Ascending aorta (tissue), 2 donors: ENCODE results near the gene TMEM272. TPM values are rescaled to one million over a fixed set of nuclear protein-coding genes. Genes with fewer than 3 reads are reported as not detected.

Experiments used
- DNase-seq, 2 donors: peaks; one replicate each; pipeline ENCODE4 v3.0.0-alpha.2; 2019; ENCODE audit warnings: low spot score in 2 of 2
- H3K27ac ChIP-seq, 2 donors: fragments of 200-600 bp; sonication (generic); one replicate each; pipeline ENCODE4 v1.5.1; 2016 to 2017; ENCODE audit warnings: mild to moderate bottlenecking in 1 of 2
- H3K27me3 ChIP-seq: fragments of 200-600 bp; sonication (generic); one replicate; pipeline ENCODE4 v1.5.1; 2017
- H3K36me3 ChIP-seq, 2 donors: fragments of 200-600 bp; sonication (generic); one replicate each; pipeline ENCODE4 v1.5.1; 2016
- H3K4me1 ChIP-seq, 2 donors: fragments of 200-600 bp; sonication (generic); one replicate each; pipeline ENCODE4 v1.5.1; 2016 to 2017; ENCODE audit warnings: mild to moderate bottlenecking in 1 of 2
- H3K4me3 ChIP-seq, 2 donors: fragments of 200-600 bp; sonication (generic); one replicate each; pipeline ENCODE4 v1.5.1; 2016 to 2017; ENCODE audit warnings: mild to moderate bottlenecking in 1 of 2
- H3K9me3 ChIP-seq, 2 donors: fragments of 200-600 bp; sonication (generic); one replicate each; pipeline ENCODE4 v1.5.1; 2016
- CTCF ChIP-seq, 3 experiments: fragments of 200-600 bp in 2 of 3; fragments of 450-650 bp in 1 of 3; sonication (generic) in 2 of 3; IDR thresholded peaks; one replicate each; pipeline ENCODE4 v1.5.1; 2016 to 2019; ENCODE audit warnings: antibody characterized with exemption in 3 of 3, mild to moderate bottlenecking in 1 of 3, moderate library complexity in 1 of 3
- intact Hi-C: fragments of 100-400 bp; cut with DNase I; formaldehyde crosslinking; loops from one replicate; pipeline ENCODE4 v1.15.1; 2023
- total RNA-seq: library from RNA; depleted of rRNA; stranded (reverse); fragments of >200 nt; gene quantifications from one replicate; pipeline ENCODE4 v1.1.0, GENCODE V29; 2016

Gene TMEM272
- total RNA-seq, 1 donor from 2014 or later, result not detected

GRCh38 chr13:51803422-51804294 lies 41.3 kb downstream of the TMEM272 start, which contains the start of gene DHRS12:
TSS of gene DHRS12 (minus strand) at chr13:51804163. CDS start at chr13:51799659, 4,504 bp downstream.
- no peak for TF ChIP-seq CTCF (IDR thresholded peaks at IDR 0.05)
- Histone ChIP-seq H3K9me3 (no peaks in the 10 kb centered on the region), H3K36me3 (no peaks in the 10 kb centered on the region), H3K4me3 (peak within 1 kb of the TSS; percentile 79 to 98), H3K27me3 (no peaks in the 10 kb centered on the region), H3K4me1 (peaks cover 12 to 40% of the 10 kb centered on the region in 2 donors), H3K27ac (peak within 1 kb of the TSS; percentile 98)
- DNase-seq, result peak; percentile 67 to 96
- intact Hi-C loops, result loop anchor here (1.0 to 10.0 kb wide), 6 partner anchors 39 to 1679 kb away; partner anchors contain the start of genes ALG11, ATP7B, VPS36 and WDFY2

- no peaks in the 10 kb centered on the region for H3K36me3 ChIP-seq
- no peak for TF ChIP-seq CTCF (IDR thresholded peaks at IDR 0.05)
- no peak for DNase-seq
- intact Hi-C loops, result loop anchor here (1.0 to 10.0 kb wide), 7 partner anchors 38 to 1678 kb away; partner anchors contain the start of genes ALG11, ATP7B, INTS6 and VPS36
- H3K4me3 ChIP-seq, result peak overlapping the region; percentile 79 to 98
- peak overlapping the region; percentile 98 for H3K27ac ChIP-seq
- H3K9me3 ChIP-seq, result no peaks in the 10 kb centered on the region
- no peaks in the 10 kb centered on the region for H3K27me3 ChIP-seq
- H3K4me1 ChIP-seq, result peaks cover 12 to 40% of the 10 kb centered on the region in 2 donors
Measured at GRCh38 chr13:51802631-51803418, 42.2 kb downstream of the TMEM272 start.

- peak overlapping the region; percentile 98 for H3K27ac ChIP-seq
- peak in 1 of 2 donors; percentile 89 for DNase-seq
- peaks cover 12 to 40% of the 10 kb centered on the region in 2 donors for H3K4me1 ChIP-seq
- peaks cover 0 to 7% of the 10 kb centered on the region in 2 donors for H3K36me3 ChIP-seq
- no peaks in the 10 kb centered on the region for H3K9me3 ChIP-seq
- TF ChIP-seq CTCF (IDR thresholded peaks at IDR 0.05), result no peak
- H3K27me3 ChIP-seq, result no peaks in the 10 kb centered on the region
- peak overlapping the region in 1 of 2 donors; percentile 31 for H3K4me3 ChIP-seq
- intact Hi-C loops, result loop anchor here (1.0 to 10.0 kb wide), 7 partner anchors 31 to 1677 kb away; partner anchors contain the start of genes ALG11, ATP7B, INTS6 and VPS36
Measured at GRCh38 chr13:51801631-51802099, 43.3 kb downstream of the TMEM272 start.

- intact Hi-C loops, result loop anchor here (2.0 to 10.0 kb wide), 4 partner anchors 30 to 1676 kb away; partner anchors contain the start of genes ALG11, ATP7B and VPS36
- Histone ChIP-seq H3K4me3 (no peak overlapping the region), H3K4me1 (peaks cover 12 to 38% of the 10 kb centered on the region in 2 donors), H3K9me3 (no peaks in the 10 kb centered on the region), H3K27ac (peak overlapping the region; percentile 98), H3K36me3 (peaks cover 0 to 7% of the 10 kb centered on the region in 2 donors), H3K27me3 (no peaks in the 10 kb centered on the region)
- DNase-seq, result no peak
- no peak for TF ChIP-seq CTCF (IDR thresholded peaks at IDR 0.05)
Measured at GRCh38 chr13:51800486-51800885, 44.5 kb downstream of the TMEM272 start.

- H3K9me3 ChIP-seq, result no peaks in the 10 kb centered on the region
- intact Hi-C loops, result no loop called here
- no peaks in the 10 kb centered on the region for H3K27me3 ChIP-seq
- TF ChIP-seq CTCF (IDR thresholded peaks at IDR 0.05), result no peak
- peaks cover 0 to 7% of the 10 kb centered on the region in 2 donors for H3K36me3 ChIP-seq
- peaks cover 12 to 28% of the 10 kb centered on the region in 2 donors for H3K4me1 ChIP-seq
- DNase-seq, result no peak
- no peak overlapping the region for H3K4me3 ChIP-seq
- H3K27ac ChIP-seq, result no peak overlapping the region
Measured at GRCh38 chr13:51799261-51799660, 45.7 kb downstream of the TMEM272 start.
